Neutrophil (primary cell): ENCODE measurements around the gene PPP2R3B.
A peak's percentile ranks its signal among the peaks of the same experiment; 100 is the strongest.

Experiments
- H3K27ac ChIP-seq: fragments of 200-600 bp; sonication (generic); 2 replicates; pipeline ENCODE4 v1.5.1; 2016; ENCODE audit warnings: mild to moderate bottlenecking, moderate library complexity
- H3K27me3 ChIP-seq: fragments of 200-600 bp; sonication (generic); 2 replicates; pipeline ENCODE4 v1.6.0; 2016; ENCODE audit warnings: mild to moderate bottlenecking
- H3K36me3 ChIP-seq: fragments of 200-600 bp; sonication (generic); 2 replicates; pipeline ENCODE4 v1.5.1; 2017
- H3K4me1 ChIP-seq, 2 experiments: fragments of 200-600 bp in 1 of 2; sonication (generic) in 1 of 2; 1 replicate in 1 of 2; 2 replicates in 1 of 2; pipeline versions ENCODE4 v1.5.1 to v1.6.1; 2013 to 2016; ENCODE audit warnings: low read depth in 1 of 2, low read length in 1 of 2, mild to moderate bottlenecking in 1 of 2, moderate library complexity in 1 of 2; ENCODE audit not compliant: control insufficient read depth in 1 of 2, insufficient read depth in 1 of 2
- H3K4me3 ChIP-seq, 2 experiments: fragments of 200-600 bp in 1 of 2; sonication (generic) in 1 of 2; 1 replicate in 1 of 2; 2 replicates in 1 of 2; pipeline ENCODE4 v1.5.1; 2013 to 2016; ENCODE audit warnings: low read depth in 1 of 2, low read length in 1 of 2, mild to moderate bottlenecking in 1 of 2, moderate library complexity in 1 of 2
- H3K9me3 ChIP-seq: fragments of 200-600 bp; sonication (generic); 2 replicates; pipeline ENCODE4 v1.5.1; 2016
- CTCF ChIP-seq: fragments of 200-600 bp; sonication (generic); IDR thresholded peaks from 2 replicates; pipeline ENCODE4 v1.5.1; 2016; ENCODE audit warnings: antibody characterized with exemption

Gene PPP2R3B

GRCh38 chrX:362351-362750 lies 24.4 kb downstream of the PPP2R3B start:
- no peak overlapping the region for H3K4me3 ChIP-seq
- peaks cover 9% of the 10 kb centered on the region for H3K36me3 ChIP-seq
- H3K27me3 ChIP-seq: no peaks in the 10 kb centered on the region
- H3K27ac ChIP-seq: no peak overlapping the region
- TF ChIP-seq CTCF: no peak
- H3K4me1 ChIP-seq: peaks cover 9% of the 10 kb centered on the region in 2 experiments
- peaks cover 13% of the 10 kb centered on the region for H3K9me3 ChIP-seq

DNA sequence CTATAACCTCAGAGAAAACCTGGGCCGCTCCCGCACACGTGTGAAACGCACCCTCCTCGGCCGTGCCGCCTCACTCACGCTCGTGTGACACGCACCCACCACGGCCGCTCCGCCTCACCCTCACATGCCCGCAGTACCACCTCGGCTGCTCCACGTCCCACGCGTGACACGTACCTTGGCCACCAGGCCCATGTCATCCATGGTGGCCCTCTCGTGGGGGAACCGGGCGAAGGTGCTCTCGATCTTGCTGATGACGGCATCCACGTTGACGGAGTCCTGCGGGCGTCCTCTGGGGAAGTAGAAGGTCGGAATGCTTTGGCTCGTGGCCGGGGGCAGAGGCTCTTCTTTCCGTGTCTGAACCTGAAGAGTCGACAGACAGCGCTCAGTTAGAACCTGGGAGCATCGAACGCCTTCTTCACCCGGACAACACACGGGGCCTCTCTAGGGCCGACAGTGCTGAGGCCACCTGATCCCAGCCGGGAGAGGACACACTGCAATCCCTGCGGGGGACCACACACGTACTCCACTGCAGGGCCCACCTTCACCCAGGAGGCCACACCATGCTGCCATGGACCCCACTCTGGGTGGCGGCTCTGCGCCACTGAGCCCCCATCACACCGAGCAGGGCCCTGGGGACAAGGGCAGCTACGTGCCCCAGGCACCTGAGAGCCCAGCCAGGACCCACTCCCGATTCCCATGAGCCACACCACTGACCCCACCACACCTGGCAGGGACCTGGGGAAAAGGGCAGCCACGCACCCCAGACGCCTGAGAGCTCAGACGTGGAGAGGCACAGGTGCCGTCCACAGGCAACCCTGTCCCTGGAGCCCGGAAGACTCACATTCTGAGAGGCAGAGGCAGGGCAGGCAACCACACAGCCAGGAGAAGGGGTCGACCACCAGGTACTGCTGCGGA lies 25.2 kb downstream of the PPP2R3B start:
- Histone ChIP-seq H3K27ac (no peak overlapping the region), H3K27me3 (no peaks in the 10 kb centered on the region), H3K4me1 (peaks cover 14 to 16% of the 10 kb centered on the region in 2 experiments), H3K9me3 (peaks cover 13% of the 10 kb centered on the region), H3K36me3 (peaks cover 9% of the 10 kb centered on the region), H3K4me3 (no peak overlapping the region)
- no peak for TF ChIP-seq CTCF

GRCh38 chrX:360496-361150 lies 26.1 kb downstream of the PPP2R3B start:
- H3K27me3 ChIP-seq: no peaks in the 10 kb centered on the region
- H3K27ac ChIP-seq: no peak overlapping the region
- H3K9me3 ChIP-seq: peaks cover 13% of the 10 kb centered on the region
- peaks cover 14 to 16% of the 10 kb centered on the region in 2 experiments for H3K4me1 ChIP-seq
- H3K36me3 ChIP-seq: peaks cover 9% of the 10 kb centered on the region
- H3K4me3 ChIP-seq: no peak overlapping the region
- TF ChIP-seq CTCF: no peak

DNA sequence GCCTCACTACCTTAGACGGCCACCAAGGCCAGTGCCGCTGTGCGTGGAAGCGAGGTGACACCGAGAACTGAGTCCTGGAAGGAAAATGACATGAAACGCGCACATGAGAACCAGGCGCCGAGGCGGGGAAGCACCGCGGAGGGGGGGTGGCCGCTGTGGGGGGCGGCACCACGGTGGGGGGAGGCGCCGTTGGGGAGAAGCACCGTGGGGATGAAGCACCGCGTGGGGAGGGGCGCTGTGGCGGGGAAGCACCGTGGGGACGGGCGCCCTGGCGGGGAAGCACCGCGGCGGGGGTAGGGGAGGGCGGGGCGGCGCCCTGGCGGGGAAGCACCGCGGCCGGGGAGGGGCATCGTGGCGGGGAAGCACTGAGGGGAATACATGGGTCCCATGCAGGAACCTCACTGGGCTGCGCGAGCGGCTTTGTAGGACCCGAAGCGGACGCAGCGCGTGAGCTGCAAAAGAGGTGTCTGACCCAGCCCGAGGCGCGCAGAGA lies 28.0 kb downstream of the PPP2R3B start:
- Histone ChIP-seq H3K27ac (peak overlapping the region; percentile 86), H3K9me3 (peaks cover 11% of the 10 kb centered on the region), H3K4me3 (no peak overlapping the region), H3K36me3 (peaks cover 9% of the 10 kb centered on the region), H3K27me3 (no peaks in the 10 kb centered on the region), H3K4me1 (peaks cover 14 to 16% of the 10 kb centered on the region in 2 experiments)
- TF ChIP-seq CTCF: no peak

DNA sequence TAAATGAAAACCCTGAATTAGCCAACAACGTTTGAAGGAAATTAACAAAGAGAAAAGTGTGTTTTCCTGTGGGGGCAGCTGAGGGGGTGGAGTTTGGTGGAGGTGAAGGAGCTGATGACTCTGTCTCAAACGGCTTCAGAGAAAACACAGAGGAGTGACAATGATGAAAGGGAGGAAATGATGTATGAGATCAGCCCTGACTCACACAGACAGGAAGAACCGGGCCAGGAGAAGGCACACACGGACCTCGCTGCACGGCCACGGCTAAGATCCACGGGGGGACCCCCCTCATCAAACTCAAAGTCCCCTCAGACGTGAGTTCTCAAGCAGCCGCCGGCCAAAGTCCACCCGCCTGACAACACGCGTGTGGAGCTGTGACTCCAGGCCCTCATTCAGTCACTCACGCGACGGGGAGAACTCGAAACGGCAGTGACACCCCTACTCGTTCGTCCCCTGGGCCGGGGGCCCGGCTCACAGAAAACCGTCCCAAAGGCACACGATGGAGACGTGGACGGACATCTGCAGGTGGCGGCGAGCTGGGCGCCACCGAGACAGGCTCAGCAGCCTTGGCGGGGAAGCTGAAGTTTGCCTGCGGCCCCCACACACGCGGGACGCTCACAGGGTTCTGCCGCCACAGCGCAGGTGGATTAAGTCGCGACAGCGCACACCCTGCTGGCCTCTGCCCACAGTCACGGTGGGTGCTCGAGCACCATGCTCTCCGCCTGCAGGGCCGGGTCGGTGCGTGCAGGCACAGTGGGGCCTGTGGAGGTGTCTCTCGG lies 28.8 kb downstream of the PPP2R3B start:
- Histone ChIP-seq H3K9me3 (peaks cover 8% of the 10 kb centered on the region), H3K36me3 (peaks cover 9% of the 10 kb centered on the region), H3K27me3 (no peaks in the 10 kb centered on the region), H3K4me3 (peak overlapping the region; percentile 8 to 34), H3K4me1 (peaks cover 14 to 16% of the 10 kb centered on the region in 2 experiments), H3K27ac (peak overlapping the region; percentile 86)
- TF ChIP-seq CTCF: no peak
